ENCODE data around the gene UBE2D3. TPM values are rescaled to one million over a fixed set of nuclear protein-coding genes. Genes with fewer than 3 reads are reported as not detected.

The UBE2D3 gene
- total RNA-seq, 1 donor from 2014 or later: 370 TPM

- no peaks in the 10 kb centered on the region for H3K9me3 Mint-ChIP-seq (ENCODE audit: unreplicated experiment)
- peaks cover 4% of the 10 kb centered on the region for H3K27me3 Mint-ChIP-seq (ENCODE audit: unreplicated experiment)
- peaks cover 9% of the 10 kb centered on the region for H3K36me3 Mint-ChIP-seq (ENCODE audit: low read depth, unreplicated experiment)
- no peak for DNase-seq (ENCODE audit: low spot score)
- TF ChIP-seq CTCF (IDR thresholded peaks at IDR 0.05; ENCODE audit: unreplicated experiment): no peak
- H3K4me1 Mint-ChIP-seq (ENCODE audit: unreplicated experiment): no peaks in the 10 kb centered on the region
- no peak overlapping the region for H3K4me3 Mint-ChIP-seq (ENCODE audit: unreplicated experiment)
- H3K27ac Mint-ChIP-seq (ENCODE audit: unreplicated experiment): no peak overlapping the region
Observed at GRCh38 chr4:102787096-102787881, 40.1 kb downstream of the UBE2D3 start.

DNA sequence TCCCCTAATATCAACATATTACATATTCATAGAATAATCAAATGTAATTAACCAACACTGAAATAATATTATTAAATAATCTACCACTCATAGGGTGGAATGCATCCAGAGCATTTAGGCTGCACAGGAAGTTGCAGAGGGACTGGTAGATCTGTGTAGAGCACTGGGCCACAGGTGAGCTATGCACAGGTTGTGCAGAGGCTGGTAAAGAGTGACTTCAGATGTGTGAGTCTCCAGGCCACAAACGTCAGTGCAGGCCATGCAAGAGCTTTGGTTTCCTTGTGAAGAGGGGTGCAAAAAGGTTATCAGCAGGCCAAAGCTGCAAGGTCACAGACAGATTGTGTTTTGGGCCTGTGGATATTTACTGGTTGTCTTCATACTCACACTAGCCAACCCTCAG is 41.1 kb downstream of the UBE2D3 start:
- no peaks in the 10 kb centered on the region for H3K9me3 Mint-ChIP-seq (ENCODE audit: unreplicated experiment)
- H3K36me3 Mint-ChIP-seq (ENCODE audit: low read depth, unreplicated experiment): no peaks in the 10 kb centered on the region
- H3K4me1 Mint-ChIP-seq (ENCODE audit: unreplicated experiment): no peaks in the 10 kb centered on the region
- no peak overlapping the region for H3K27ac Mint-ChIP-seq (ENCODE audit: unreplicated experiment)
- H3K4me3 Mint-ChIP-seq (ENCODE audit: unreplicated experiment): no peak overlapping the region
- TF ChIP-seq CTCF (IDR thresholded peaks at IDR 0.05; ENCODE audit: unreplicated experiment): no peak
- H3K27me3 Mint-ChIP-seq (ENCODE audit: unreplicated experiment): peaks cover 2% of the 10 kb centered on the region
- no peak for DNase-seq (ENCODE audit: low spot score)

- TF ChIP-seq CTCF (IDR thresholded peaks at IDR 0.05; ENCODE audit: unreplicated experiment): no peak
- H3K9me3 Mint-ChIP-seq (ENCODE audit: unreplicated experiment): no peaks in the 10 kb centered on the region
- no peak overlapping the region for H3K4me3 Mint-ChIP-seq (ENCODE audit: unreplicated experiment)
- H3K27ac Mint-ChIP-seq (ENCODE audit: unreplicated experiment): no peak overlapping the region
- peaks cover 1% of the 10 kb centered on the region for H3K27me3 Mint-ChIP-seq (ENCODE audit: unreplicated experiment)
- DNase-seq (ENCODE audit: low spot score): no peak
- H3K4me1 Mint-ChIP-seq (ENCODE audit: unreplicated experiment): no peaks in the 10 kb centered on the region
- no peaks in the 10 kb centered on the region for H3K36me3 Mint-ChIP-seq (ENCODE audit: low read depth, unreplicated experiment)
Observed at GRCh38 chr4:102783006-102783405, 44.3 kb downstream of the UBE2D3 start.

- H3K36me3 Mint-ChIP-seq (ENCODE audit: low read depth, unreplicated experiment): no peaks in the 10 kb centered on the region
- H3K27me3 Mint-ChIP-seq (ENCODE audit: unreplicated experiment): peaks cover 1% of the 10 kb centered on the region
- no peak overlapping the region for H3K4me3 Mint-ChIP-seq (ENCODE audit: unreplicated experiment)
Observed at GRCh38 chr4:102781570-102781969, 45.8 kb downstream of the UBE2D3 start.

More at GRCh38 chr4:102781570-102781969, 45.8 kb downstream of the UBE2D3 start:
- H3K9me3 Mint-ChIP-seq (ENCODE audit: unreplicated experiment): no peaks in the 10 kb centered on the region
- H3K4me1 Mint-ChIP-seq (ENCODE audit: unreplicated experiment): no peaks in the 10 kb centered on the region
- H3K27ac Mint-ChIP-seq (ENCODE audit: unreplicated experiment): no peak overlapping the region
- TF ChIP-seq CTCF (IDR thresholded peaks at IDR 0.05; ENCODE audit: unreplicated experiment): no peak
- no peak for DNase-seq (ENCODE audit: low spot score)

All from endothelial cell (in vitro differentiated cells).